Loucy (cell line): Measurements from ENCODE around the gene PAX2.

Source experiments
- CTCF ChIP-seq: fragments of 200-600 bp; sonication (generic); conservative IDR thresholded peaks from 2 replicates; pipeline ENCODE4 v1.5.1; 2014; ENCODE audit warnings: mild to moderate bottlenecking, antibody characterized with exemption, low read length
- EZH2phosphoT487 ChIP-seq: fragments of 200-600 bp; IDR thresholded peaks from 2 replicates; pipeline ENCODE4 v1.6.1; 2018; ENCODE audit warnings: antibody characterized with exemption, mild to moderate bottlenecking, moderate library complexity, borderline replicate concordance

DNA sequence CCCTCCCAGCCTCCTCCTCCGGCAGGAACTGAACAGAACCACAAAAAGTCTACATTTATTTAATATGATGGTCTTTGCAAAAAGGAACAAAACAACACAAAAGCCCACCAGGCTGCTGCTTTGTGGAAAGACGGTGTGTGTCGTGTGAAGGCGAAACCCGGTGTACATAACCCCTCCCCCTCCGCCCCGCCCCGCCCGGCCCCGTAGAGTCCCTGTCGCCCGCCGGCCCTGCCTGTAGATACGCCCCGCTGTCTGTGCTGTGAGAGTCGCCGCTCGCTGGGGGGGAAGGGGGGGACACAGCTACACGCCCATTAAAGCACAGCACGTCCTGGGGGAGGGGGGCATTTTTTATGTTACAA lies 83.3 kb downstream of the PAX2 start:
- TF ChIP-seq CTCF (no peak), EZH2phosphoT487 (no peak)
